Breast epithelium (tissue), 3 donors: ENCODE measurements around the gene EPS8L3.

Experiments
- POLR2A ChIP-seq: fragments of 450-650 bp; IDR thresholded peaks from one replicate; pipeline ENCODE4 v1.6.1; 2016; ENCODE audit warnings: antibody characterized with exemption, mild to moderate bottlenecking, moderate library complexity
- POLR2AphosphoS5 ChIP-seq, 3 donors: sonication (generic); formaldehyde crosslinking; IDR thresholded peaks; one replicate each; pipeline ENCODE4 v1.6.1; 2017; ENCODE audit warnings: antibody characterized with exemption in 3 of 3
- TF ChIP-seq, protein P1 (sequence below), 3 donors: fragments of 450-650 bp; IDR thresholded peaks; one replicate each; pipeline ENCODE4 v1.5.1; 2016 to 2017; ENCODE audit warnings: antibody characterized with exemption in 3 of 3, mild to moderate bottlenecking in 3 of 3, moderate library complexity in 3 of 3

DNA sequence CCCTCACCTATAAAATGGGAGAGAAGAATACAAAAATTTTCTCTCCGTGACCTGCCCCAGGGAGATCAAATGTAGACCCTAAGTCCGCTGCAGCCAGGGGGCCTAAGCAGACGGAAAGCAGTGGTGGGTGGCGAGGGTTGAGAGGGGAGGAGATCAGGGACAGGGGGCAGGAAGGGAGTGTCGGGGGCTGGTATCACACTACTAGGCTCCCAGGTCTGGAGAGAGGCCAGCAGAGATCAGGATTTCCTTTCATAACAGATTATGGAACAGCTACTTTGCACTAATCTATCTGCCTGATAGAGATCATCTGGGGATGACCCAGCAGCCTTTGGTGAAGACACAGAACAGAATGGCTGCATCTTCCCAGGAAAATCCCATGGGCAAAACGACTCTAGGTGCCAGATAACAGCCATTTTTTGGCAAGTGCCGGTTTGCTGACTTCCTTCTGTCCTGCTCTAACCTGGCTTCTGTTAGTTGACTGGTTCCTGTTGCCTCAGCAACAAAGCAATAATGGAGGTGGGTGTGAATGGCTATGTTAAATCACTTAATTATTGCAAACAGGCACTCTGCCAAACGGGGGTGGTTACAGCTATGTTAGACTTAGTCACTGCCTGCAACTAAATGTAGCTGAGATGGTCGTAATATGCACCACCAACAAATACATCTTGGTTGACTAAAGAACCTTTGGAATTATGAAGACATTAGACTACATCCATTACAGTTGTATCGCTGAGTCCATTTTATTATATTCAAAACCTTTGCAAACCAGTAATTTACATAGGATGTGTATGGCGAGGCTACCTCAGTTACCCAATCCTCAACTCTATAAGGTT, 30.0 kb upstream of the EPS8L3 start:
- TF ChIP-seq POLR2A (no peak), POLR2AphosphoS5 (IDR thresholded peaks at IDR 0.05) (peak in 2 of 3 donors; percentile 43 to 54)
- TF ChIP-seq, protein P1, sequence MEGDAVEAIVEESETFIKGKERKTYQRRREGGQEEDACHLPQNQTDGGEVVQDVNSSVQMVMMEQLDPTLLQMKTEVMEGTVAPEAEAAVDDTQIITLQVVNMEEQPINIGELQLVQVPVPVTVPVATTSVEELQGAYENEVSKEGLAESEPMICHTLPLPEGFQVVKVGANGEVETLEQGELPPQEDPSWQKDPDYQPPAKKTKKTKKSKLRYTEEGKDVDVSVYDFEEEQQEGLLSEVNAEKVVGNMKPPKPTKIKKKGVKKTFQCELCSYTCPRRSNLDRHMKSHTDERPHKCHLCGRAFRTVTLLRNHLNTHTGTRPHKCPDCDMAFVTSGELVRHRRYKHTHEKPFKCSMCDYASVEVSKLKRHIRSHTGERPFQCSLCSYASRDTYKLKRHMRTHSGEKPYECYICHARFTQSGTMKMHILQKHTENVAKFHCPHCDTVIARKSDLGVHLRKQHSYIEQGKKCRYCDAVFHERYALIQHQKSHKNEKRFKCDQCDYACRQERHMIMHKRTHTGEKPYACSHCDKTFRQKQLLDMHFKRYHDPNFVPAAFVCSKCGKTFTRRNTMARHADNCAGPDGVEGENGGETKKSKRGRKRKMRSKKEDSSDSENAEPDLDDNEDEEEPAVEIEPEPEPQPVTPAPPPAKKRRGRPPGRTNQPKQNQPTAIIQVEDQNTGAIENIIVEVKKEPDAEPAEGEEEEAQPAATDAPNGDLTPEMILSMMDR (IDR thresholded peaks at IDR 0.05): no peak
